K562 (cell line): ENCODE results near the gene PTCRA. TPM values are rescaled to one million over a fixed set of nuclear protein-coding genes. Genes with fewer than 3 reads are reported as not detected.

Experiments used
- CAMTA2 ChIP-seq: fragments of 250-450 bp; sonication (Bioruptor Pico); conservative IDR thresholded peaks from 2 replicates; pipeline ENCODE4 v1.5.1; 2022
- CTCFL ChIP-seq: IDR thresholded peaks from 2 replicates; pipeline ENCODE4 v1.6.1; 2011; ENCODE audit warnings: borderline replicate concordance, low read depth, mild to moderate bottlenecking, moderate library complexity, low read length; ENCODE audit not compliant: insufficient read depth, poor library complexity, severe bottlenecking
- ETV1 ChIP-seq: fragments of 450-650 bp; conservative IDR thresholded peaks from 2 replicates; pipeline ENCODE4 v1.6.1; 2016; ENCODE audit warnings: missing genetic modification characterization, control low read depth, low read depth, missing compliant biosample characterization
- FOXM1 ChIP-seq, 2 experiments: fragments of 450-650 bp in 1 of 2; sonication (generic) in 1 of 2; formaldehyde crosslinking in 1 of 2; IDR thresholded peaks; 2 replicates each; pipeline versions ENCODE4 v1.6.1 to v1.9.0; 2017 to 2022; ENCODE audit warnings: low read depth in 2 of 2, mild to moderate bottlenecking in 2 of 2, missing genetic modification reagents in 1 of 2, moderate library complexity in 1 of 2
- GABPB1 ChIP-seq: sonication (generic); formaldehyde crosslinking; IDR thresholded peaks from 2 replicates; pipeline ENCODE4 v1.8.0; 2022; ENCODE audit warnings: mild to moderate bottlenecking, missing genetic modification reagents
- JUND ChIP-seq, 2 experiments: IDR thresholded peaks; 2 replicates in 1 of 2; 3 replicates in 1 of 2; pipeline ENCODE4 v1.6.1; 2011; ENCODE audit warnings: borderline replicate concordance in 2 of 2, low read depth in 2 of 2, low read length in 2 of 2, improper control_type of control experiment in 1 of 2, missing biosample characterization in 1 of 2, missing genetic modification characterization in 1 of 2, missing genetic modification reagents in 1 of 2
- MAZ ChIP-seq, 2 experiments: fragments of 450-650 bp in 1 of 2; sonication (generic) in 1 of 2; formaldehyde crosslinking; IDR thresholded peaks in 1 of 2; conservative IDR thresholded peaks in 1 of 2; 2 replicates each; pipeline versions ENCODE4 v1.4.0 to v1.5.0; 2020; ENCODE audit warnings: mild to moderate bottlenecking in 1 of 2, missing genetic modification reagents in 1 of 2
- RAD21 ChIP-seq, 2 experiments: fragments of 250-450 bp in 1 of 2; fragments of 450-650 bp in 1 of 2; sonication (Bioruptor Pico) in 1 of 2; formaldehyde crosslinking in 1 of 2; IDR thresholded peaks in 1 of 2; conservative IDR thresholded peaks in 1 of 2; 2 replicates each; pipeline versions ENCODE4 v1.4.0 to v1.8.0; 2020 to 2022; ENCODE audit warnings: mild to moderate bottlenecking in 2 of 2, moderate library complexity in 1 of 2
- REST ChIP-seq, 2 experiments: fragments of 450-650 bp; formaldehyde crosslinking in 1 of 2; IDR thresholded peaks; 2 replicates each; pipeline versions ENCODE4 v1.4.0 to v1.6.1; 2014 to 2020; ENCODE audit warnings: mild to moderate bottlenecking in 2 of 2, borderline replicate concordance in 1 of 2, low read depth in 1 of 2
- XRCC5 ChIP-seq: fragments of 200-400 bp; formaldehyde crosslinking; IDR thresholded peaks from 2 replicates; pipeline ENCODE4 v1.6.1; 2017; ENCODE audit warnings: low read depth, mild to moderate bottlenecking, low read length
- ZBTB7A ChIP-seq: IDR thresholded peaks from 2 replicates; pipeline ENCODE4 v1.6.1; 2011; ENCODE audit warnings: low read depth, mild to moderate bottlenecking, low read length, moderate library complexity, borderline replicate concordance; ENCODE audit not compliant: control insufficient read depth
- polyA plus RNA-seq, 8 experiments: library from polyadenylated mRNA; depleted of rRNA in 4 of 8; stranded (reverse) in 5 of 8; unstranded in 3 of 8; fragments of >200 nt; fragmentation: Nextera tagmentation in 2 of 8; fragmentation: Illumina TruSeq in 1 of 8; extraction: Ambion mirVana in 2 of 8; extraction: Trizol in 1 of 8; gene quantifications; 2 replicates each; pipeline versions ENCODE4 v1.2.1 to v1.2.3, GENCODE V29; 2011 to 2014; ENCODE audit warnings: inconsistent platforms in 1 of 8, missing spikeins in 1 of 8
- total RNA-seq, 7 experiments: library from RNA; depleted of rRNA in 6 of 7; stranded (reverse); fragments of >200 nt in 6 of 7; fragmentation: Illumina TruSeq in 2 of 7; extraction: Trizol in 2 of 7; gene quantifications; 2 replicates each; pipeline versions ENCODE4 v1.2.1 to v1.2.3, GENCODE V29; 2011 to 2021; ENCODE audit warnings: low replicate concordance in 1 of 7

The PTCRA gene
- total and polyA plus RNA-seq, 9 of the 15 experiments (the other 6 are each of a cell fraction or from before 2014, with no cell fraction given), result 0.21 TPM; not detected in 8

GRCh38 chr6:42963855-42964605, 48.2 kb downstream of the PTCRA start (continued):
- TF ChIP-seq CAMTA2 (CRISPR knock-in tag) (no peak), MAZ (CRISPR knock-in tag; conservative IDR thresholded peaks at IDR 0.05 in 1 of 2, IDR thresholded peaks at IDR 0.05 in 1 of 2) (peak in 1 of 2 experiments; percentile 69; a peak in 2 of 4 replicates), GABPB1 (CRISPR knock-in tag) (0 out of 2 replicates have a peak, but pooled peaks have one; percentile 25), ZBTB7A (peak; percentile 16; the same call in 1 of the 2 replicates), XRCC5 (0 out of 2 replicates have a peak, but pooled peaks have one; percentile 72), ETV1 (0 out of 2 replicates have a peak, but pooled peaks have one; percentile 17), REST (IDR thresholded peaks at IDR 0.05; ENCODE audit: borderline replicate concordance) (peak; percentile 72; the same call in 1 of the 2 replicates), REST (CRISPR knock-in tag; IDR thresholded peaks at IDR 0.05; ENCODE audit: low read depth) (no peak), RAD21 (CRISPR knock-in tag; conservative IDR thresholded peaks at IDR 0.05 in 1 of 2, IDR thresholded peaks at IDR 0.05 in 1 of 2) (peak; percentile 51 to 80; a peak in 3 of 4 replicates), JUND (IDR thresholded peaks at IDR 0.05; ENCODE audit: borderline replicate concordance, low read depth, low read length) (0 out of 2 replicates have a peak, but pooled peaks have one; percentile 27), JUND (tag; IDR thresholded peaks at IDR 0.05; ENCODE audit: borderline replicate concordance, low read depth, low read length) (no peak), CTCFL (peak; percentile 61), FOXM1 (IDR thresholded peaks at IDR 0.05; ENCODE audit: low read depth) (no peak), FOXM1 (CRISPR knock-in tag; IDR thresholded peaks at IDR 0.05; ENCODE audit: low read depth) (no peak)
